Urothelium cell line (cell line): ENCODE data around the gene LRRK1.

ENCODE experiments used
- DNase-seq: peaks from one replicate; pipeline ENCODE4 v3.0.0; 2011; ENCODE audit warnings: low spot score, mixed read lengths
- FAIRE-seq: peaks from 2 replicates; lab custom pipeline; 2011; peaks lifted over from hg19 to GRCh38; lab: Jason Lieb, UNC

LRRK1 gene

GRCh38 chr15:101052031-101052620, 133.0 kb downstream of the LRRK1 start:
- DNase-seq (no peak), FAIRE-seq (no peak)

- DNase-seq, result no peak
- no peak for FAIRE-seq
These were observed 133.5 kb downstream of the LRRK1 start for GRCh38 chr15:101052681-101053121.

DNA sequence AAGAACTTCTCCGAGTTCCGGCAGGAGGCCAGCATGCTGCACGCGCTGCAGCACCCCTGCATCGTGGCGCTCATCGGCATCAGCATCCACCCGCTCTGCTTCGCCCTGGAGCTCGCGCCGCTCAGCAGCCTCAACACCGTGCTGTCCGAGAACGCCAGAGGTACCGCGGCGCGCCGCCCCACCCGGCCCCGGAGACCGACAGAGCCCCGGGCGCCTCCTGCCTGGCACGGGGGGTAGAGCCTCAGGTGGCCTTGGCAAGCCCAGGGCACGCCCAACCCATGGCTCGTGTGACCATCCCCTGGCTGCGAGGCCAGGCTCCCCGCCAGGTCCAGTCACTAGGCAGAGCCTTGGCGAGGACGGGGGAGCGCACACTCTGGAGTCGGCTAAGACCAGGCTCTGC, 134.1 kb downstream of the LRRK1 start:
- DNase-seq (no peak), FAIRE-seq (no peak)

GRCh38 chr15:101054116-101054515, 135.0 kb downstream of the LRRK1 start:
- no peak for FAIRE-seq
- no peak for DNase-seq

GRCh38 chr15:101054991-101055390, 135.8 kb downstream of the LRRK1 start:
- no peak for FAIRE-seq

GRCh38 chr15:101055411-101055810, 136.3 kb downstream of the LRRK1 start:
- FAIRE-seq (no peak), DNase-seq (no peak)

More at GRCh38 chr15:101054991-101055390, 135.8 kb downstream of the LRRK1 start:
- no peak for DNase-seq

DNA sequence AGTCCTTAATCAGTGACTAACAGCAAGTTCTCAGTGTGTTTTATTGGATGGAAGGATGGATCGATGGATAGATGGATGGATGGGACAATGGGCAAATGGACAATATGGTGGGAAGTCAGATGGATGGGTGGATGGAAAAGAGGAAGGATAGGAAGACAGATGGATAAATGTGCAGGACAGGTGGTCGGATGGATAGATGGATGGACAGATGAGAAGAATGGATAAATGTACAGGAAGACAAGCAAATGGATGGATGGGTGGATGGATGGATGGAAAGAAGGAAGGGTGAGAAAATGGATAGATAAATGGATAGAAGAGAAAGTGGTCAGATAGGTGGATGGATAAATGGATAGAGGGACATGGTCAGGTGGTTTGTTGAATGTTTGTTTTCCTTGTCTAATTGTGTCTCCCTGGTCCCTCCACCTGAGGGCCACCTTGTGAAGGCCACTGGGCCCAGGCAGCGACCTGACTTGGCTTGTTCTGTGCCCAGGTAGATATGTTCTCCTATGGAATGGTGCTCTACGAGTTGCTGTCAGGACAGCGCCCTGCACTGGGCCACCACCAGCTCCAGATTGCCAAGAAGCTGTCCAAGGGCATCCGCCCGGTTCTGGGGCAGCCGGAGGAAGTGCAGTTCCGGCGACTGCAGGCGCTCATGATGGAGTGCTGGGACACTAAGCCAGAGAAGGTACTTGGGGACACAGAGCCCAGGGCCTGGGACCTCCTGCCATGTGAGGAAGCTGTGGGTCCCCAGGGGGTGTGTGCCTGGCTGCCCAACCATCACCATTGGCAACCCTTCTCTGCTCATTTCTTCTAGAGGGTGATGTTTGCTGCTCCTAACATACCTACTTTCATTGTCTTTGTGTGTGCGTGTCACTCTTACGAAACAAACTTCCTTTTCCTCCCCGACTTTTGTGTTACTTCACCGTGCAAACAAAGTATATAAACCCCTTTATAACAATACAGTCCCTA, 137.5 kb downstream of the LRRK1 start:
- DNase-seq, result no peak
- FAIRE-seq, result no peak

- FAIRE-seq (no peak), DNase-seq (no peak)
These were observed 138.8 kb downstream of the LRRK1 start for GRCh38 chr15:101057841-101058407.

GRCh38 chr15:101058735-101059134, 139.6 kb downstream of the LRRK1 start:
- no peak for DNase-seq

DNA sequence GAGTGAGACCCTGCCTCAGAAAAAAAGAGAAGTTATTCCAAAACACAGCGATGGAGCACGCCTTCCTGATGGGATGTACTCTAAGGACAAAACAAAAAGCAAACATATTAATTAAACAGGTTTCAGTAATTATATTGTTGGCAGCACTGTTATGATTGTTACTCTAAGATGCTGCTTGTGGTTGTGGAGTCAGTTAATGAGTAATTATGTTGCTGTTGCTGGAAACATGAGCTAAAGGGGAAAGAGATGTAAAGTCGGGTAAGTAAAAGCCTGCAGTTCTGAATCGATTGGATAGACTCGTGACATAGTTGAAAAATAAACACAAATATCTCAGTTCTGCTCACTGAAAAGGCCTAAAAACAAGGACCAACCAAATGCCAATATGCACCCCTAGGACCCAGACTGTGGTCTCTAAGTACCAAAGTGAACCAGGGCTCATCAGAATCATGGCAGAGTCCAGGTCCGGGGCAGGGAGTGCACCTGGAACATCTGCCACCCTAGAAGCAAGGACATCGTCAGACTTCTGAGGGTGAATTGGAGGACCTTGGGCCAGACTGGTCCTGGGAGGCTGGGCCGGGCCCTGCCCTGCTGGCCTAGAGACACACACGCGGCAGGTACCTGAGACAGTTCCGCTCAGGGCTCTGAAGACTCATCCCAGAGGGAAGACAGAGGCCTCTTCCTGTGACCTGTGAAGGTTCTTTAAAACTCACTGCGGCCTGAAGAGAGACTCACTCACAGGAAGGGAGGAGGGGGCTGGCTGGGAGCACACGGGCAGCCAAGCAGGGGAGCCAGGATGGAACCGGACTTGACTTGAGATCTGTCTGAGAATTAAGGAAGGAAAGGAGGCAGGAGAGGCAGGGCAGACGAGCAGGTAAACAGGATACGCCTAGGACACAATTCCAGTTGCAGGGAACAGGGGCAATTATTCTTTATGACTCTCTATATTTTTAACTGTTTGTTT, 140.5 kb downstream of the LRRK1 start:
- FAIRE-seq (no peak), DNase-seq (no peak)

More at GRCh38 chr15:101058735-101059134, 139.6 kb downstream of the LRRK1 start:
- FAIRE-seq, result no peak

DNA sequence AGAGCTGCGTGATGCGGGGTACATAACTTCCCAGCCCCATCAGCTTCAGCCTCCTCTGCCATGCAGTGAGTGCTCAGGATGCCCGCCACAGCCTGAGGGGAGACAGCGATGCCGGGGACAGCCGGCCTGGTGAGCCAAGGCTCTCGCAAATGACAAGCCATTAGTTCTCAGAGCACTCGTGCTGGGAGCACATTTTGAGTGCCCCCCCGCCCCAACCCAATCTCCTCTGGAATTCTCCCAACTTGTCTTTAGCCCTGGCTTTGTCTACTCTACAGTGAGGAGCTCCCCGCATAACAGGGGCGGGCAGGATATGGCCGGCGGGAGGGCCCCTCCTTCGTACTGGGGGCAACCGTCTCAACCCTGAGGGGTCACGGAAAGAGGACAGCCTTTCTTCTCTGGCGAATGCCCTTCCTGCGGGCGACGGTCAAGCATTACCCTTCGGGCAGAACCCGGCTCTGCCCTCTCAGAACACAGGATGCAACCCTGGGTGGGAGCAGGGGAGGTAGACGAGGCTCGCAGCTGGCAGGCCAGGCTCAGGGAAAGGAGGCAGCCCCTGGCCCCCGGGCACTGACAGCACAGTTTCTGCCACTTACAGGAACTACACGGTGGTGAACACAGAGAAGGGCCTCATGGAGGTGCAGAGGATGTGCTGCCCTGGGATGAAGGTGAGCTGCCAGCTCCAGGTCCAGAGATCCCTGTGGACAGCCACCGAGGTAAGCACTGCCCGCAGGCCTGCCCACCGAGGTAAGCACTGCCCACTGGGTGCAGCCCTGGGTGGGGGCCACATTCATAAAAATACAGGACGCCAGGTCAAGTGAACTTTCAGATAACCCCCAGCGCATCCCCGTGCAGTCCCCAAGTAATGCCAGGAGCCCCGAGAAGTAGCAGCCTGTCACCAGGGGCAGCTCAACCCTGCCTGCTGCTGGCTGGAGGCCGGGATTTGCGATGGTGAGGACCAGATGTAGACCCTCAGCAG, 141.7 kb downstream of the LRRK1 start:
- FAIRE-seq, result no peak
- DNase-seq, result no peak

- no peak for DNase-seq
- FAIRE-seq, result no peak
These were observed 142.9 kb downstream of the LRRK1 start for GRCh38 chr15:101062063-101062462.

DNA sequence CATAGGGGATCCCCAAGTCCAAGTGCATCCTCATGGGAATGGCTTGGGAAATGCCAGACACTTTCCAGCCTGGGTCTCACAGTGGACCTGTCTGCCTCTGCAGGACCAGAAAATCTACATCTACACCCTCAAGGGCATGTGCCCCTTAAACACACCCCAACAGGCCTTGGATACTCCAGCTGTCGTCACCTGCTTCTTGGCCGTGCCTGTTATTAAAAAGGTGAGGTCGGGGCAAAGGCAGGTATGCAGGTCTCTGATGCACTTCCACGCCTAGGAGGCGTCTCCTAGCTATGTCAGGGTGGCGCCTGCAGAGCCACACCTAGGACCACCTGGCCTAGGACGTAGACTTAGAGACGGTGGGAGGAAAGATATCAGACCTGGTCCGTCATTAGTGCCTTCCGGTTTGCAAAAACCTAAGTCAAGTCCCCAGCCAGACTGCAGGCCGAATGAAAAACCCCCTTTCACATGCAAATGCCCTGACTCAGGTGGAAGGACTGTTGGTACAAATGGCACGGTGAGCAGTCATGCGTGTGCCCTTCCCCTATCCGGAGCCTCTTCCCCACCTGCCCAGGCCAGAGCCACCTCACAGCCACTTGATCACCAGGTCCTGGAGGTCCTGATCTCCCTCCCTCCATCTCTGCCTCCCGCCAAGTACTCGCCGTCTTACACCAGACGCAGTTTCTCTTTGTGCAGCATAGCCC, 143.5 kb downstream of the LRRK1 start:
- no peak for FAIRE-seq
- no peak for DNase-seq

DNA sequence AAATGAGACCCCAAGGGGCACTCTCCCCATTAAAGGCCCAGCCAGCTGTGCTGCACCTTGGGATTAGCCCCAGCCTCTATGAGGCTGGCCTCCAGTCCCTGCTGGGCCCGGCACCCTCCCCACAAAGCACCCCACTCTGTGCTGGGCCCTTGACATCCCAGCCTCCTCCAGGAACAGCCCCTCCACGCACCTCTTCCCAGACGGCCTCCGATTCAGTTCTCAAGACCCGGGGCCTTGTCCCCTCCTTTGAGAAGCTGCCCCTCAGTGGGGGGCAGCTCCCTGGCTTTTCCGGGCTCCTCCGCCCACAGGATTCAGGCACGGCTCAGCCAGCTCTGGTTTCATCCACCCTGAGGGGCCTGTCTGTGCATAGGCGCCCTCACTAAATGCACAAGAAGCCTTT, 144.1 kb downstream of the LRRK1 start:
- FAIRE-seq (no peak), DNase-seq (no peak)

DNA sequence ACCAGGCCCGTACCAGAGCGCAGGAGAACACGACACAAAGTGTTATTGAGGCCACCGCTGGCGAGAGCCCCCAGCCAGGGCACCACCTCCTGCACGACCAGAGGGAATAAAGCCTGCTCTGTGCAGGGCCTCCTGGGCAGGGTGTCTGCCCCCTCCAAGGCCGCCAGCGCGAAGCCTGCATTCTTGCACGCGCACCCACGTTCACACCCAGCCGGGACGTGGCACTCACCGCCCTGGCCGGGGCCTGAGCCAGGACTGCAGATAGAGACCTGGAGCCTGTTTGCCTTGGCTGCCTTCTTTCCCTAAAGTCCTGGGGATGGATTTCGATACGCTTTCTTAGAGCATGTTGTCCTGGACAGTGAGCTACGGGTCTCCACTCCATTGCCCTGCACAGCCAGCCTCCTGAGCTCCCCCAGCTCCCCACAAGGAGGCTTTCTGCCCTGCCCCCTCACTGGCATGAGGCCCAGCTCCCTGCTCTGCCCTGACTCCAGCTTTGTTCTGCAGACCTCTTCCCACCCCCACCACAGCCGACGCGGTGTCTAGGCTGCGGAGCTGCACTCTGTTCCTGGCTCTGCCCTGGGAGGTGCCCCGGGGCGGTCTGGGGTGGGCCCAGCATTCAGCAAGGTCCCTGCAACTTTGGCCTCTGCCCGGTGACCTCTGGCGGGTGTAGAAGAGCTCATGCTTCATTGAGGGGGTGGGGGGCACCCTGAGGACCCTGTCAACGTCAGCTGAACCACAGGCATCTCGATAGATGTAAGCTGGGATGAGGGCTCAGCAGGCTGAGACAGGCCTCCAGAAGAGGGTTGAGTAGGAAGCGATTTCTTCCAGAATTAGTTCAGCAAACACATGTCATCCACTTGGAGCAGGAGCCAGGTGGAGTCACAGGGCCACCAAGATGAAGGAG, 145.0 kb downstream of the LRRK1 start:
- DNase-seq (no peak), FAIRE-seq (no peak)

DNA sequence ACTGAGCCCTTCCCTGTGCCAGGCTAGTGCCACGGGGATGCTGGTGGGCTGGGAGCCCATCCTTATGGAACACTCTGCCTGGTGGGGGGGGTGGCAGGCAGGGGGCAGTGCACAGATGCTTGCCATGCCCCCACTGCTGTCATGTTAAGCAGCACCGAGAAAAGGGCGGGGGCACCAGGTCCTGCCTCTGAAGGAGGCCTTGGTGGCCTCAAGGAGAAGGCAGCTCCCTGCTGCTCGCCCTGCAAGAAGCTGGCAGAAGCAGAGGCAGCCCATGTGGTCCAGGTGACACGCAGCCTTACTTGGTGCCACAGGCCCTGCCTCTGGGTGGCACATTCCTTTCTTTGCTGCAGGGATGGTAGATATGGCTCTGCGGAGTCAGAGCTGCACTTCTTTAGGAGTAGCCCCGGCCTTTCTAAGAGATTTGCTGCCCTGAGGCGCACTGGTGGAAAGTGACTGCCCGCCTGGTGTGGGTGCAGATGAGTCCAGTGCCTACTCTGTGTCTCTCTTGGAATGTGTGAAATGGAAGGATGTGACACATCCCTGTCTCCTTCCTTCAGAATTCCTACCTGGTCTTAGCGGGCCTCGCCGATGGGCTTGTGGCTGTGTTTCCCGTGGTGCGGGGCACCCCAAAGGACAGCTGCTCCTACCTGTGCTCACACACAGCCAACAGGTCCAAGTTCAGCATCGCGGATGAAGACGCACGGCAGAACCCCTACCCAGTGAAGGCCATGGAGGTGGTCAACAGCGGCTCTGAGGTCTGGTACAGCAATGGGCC, 145.8 kb downstream of the LRRK1 start:
- no peak for DNase-seq
- no peak for FAIRE-seq
